ENCODE measurements around the gene DMKN.
"Not testable (repeated sequence)": the region's sequence is repeated elsewhere in the genome, so short reads cannot be mapped to it uniquely, and the experiment has no call there.

DMKN gene

DNA sequence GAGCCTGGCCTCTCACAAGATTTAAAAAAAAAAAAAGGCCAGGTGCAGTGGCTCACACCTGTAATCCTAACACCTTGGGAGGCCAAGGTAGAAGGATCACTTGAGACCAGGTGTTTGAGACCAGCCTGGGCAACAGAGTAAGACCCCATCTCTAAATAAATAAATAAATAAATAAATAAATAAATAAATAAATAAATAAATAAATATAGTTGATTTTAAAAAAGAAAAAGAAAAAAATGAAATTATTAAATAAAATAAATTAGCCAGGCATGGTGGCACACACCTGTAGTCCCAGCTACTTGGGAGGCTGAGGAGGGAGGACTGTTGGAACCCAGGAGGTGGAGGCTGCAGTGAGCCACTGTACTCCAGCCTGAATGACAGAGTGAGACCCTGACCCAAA, 51.7 kb downstream of the DMKN start:
- not testable (repeated sequence) for DNase-seq (ENCODE audit: low spot score)

DNA sequence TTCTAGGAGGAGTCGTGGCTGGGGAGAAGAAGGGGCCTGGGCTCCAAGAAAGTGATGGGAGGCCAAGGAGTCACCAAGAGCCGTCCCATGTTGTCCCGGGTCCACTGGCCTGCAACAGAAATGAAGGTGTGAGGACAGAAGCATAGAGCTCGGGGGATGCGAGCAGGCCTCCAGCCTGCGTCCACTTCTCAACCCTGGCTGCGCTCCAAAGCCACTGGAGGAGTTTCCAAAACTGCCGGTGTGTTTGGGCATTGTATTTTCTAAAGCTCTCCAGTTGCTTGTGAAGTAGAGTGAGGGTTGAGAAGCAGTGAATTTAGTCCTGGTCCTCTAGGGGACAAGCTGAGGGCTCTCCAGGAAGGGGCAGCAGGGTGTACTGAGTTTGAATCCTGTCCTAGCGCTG, 52.4 kb downstream of the DMKN start:
- DNase-seq (ENCODE audit: low spot score), result no peak

DNA sequence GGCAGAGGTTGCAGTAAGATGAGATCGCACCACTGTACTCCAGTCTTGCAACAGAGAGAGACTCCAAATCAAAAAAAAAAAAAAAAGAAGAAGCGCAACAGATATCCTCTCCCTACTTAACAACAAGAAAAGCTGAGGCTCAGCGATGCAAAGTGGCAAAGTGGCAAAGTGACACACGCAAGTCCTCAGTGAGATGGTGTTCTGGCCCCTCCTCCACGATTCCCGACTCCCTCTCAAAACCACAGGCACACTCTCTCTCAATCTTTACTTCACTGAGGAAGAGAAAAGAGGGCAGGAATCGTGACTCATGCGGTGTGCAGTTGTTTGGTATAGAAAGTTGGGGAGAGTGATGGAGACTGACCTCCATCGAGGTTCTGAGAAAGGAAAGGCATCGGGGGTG, 52.8 kb downstream of the DMKN start:
- no peak for DNase-seq (ENCODE audit: low spot score)

DNA sequence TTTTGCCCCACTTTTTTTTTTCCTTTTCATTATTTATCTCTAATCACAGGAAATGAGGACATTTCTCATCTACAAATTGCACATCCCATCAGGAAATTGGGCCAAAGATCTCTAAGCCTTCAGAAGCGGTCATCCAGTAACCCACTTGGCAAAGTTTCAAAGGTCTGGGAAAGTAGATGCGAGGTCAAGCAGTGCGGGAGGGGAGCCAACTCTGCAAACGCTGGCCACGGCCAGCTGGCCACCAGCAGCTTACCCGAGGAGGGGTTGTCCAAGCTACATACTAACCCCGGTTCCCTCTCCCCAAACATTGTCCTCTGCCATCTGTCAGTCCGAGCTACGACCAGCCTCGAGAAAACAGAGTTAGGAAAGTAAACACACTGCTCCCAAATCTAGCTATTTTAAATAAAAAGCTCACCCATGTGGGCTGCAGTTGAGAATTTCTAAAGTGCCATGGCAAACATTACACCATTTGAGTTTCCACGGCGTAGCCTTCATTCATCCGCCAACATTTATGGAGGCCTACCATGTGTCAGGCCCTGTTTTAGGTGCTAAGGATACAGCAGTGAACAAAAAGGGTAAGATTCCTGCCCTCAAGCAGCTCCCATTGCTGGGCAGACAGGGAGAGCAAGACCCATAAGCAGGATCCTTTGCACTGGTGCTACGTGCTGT, 53.9 kb downstream of the DMKN start:
- peak; percentile 29 for DNase-seq (ENCODE audit: low spot score)

DNA sequence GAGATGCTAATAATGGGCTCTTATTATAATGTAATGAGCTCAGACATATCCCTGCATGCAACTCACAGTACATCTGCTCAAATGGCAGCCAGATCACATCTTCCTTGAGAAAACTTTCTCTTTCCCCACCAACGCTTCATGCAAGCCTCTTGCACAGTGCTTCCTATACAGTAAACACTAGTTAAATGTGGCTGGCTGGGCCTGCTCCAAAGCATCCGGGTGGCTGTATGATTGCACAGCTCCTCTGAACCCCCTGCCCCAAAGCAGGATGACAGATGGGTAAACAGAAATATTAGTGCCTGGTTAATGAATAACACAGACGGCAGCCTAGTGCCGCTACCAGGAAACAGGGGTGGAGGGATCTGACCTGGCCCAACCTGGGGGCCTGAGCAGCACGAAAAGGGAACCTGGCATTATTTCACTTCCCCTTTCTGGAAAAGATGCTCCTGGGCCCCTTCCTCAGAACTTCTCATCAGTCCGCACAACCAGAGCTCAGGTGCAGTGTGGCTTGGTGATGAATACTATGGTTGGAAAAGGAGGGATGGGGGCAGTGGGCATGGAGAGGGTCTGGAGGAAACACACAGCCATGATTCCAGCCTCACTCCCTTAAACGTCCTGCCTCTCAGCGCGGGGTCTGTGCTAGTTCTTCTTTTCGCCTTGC, 54.6 kb downstream of the DMKN start:
- DNase-seq (ENCODE audit: low spot score), result peak; percentile 8

DNA sequence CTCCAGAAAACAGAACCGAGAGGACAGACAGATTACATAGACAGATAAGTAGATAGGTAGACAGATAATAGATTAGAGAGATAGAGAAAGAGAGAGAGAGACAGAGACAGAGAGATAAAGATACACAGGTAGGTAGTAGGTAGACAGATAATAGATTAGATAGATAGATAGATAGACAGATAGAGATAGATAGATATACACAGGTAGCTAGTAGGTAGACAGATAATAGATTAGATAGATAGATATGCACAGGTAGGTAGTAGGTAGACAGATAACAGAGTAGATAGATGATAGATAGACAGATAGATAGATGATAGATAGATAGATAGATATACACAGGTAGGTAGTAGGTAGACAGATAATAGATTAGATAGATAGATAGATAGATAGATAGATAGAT, 55.3 kb downstream of the DMKN start:
- no peak for DNase-seq (ENCODE audit: low spot score)

DNA sequence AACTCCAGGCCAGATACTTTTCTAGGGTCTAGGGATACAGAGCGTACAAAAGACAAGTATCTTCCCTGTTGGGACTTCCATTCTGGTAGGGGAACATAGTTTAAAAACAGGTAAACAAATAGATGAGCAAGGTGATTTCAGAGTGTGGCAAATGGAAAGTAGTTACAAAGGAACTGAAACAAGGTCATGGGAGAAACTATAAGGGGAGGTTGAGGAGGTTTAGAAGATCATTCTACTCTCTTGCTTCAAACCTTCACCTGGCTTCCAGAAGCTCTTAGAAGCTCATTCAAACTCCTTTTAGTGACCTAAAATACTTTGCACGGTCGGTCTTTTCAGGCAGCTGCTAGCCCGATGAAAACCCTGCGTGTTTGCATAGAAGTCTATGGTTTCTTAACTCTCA, 56.3 kb downstream of the DMKN start:
- no peak for DNase-seq (ENCODE audit: low spot score)

DNA sequence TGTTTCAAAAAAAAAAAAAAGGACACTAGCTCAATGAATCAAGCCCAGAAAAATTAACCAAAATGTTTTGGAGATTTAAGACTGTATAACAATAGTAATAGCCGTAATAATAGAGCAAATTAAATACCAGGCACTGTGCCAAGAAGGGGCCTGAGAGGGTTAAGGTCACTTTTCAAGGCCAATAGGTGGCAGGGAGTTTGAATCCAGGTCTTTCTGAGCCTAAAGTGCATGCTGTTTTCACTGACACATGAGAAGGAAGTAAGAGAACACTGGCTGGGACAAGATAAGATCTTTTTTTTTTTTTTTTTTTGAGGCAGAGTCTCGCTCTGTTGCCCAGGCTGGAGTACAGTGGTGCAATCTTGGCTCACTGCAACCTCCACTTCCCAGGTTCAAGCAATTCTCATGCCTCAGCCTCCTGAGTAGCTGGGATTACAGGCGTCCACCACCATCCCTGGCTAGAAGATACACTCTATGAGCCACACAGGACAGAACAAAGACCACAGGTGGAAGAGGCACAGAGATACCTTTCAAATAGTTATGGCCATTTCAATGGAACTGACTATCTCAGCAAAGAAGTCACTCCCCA, 57.7 kb downstream of the DMKN start:
- no peak for DNase-seq (ENCODE audit: low spot score)

DNA sequence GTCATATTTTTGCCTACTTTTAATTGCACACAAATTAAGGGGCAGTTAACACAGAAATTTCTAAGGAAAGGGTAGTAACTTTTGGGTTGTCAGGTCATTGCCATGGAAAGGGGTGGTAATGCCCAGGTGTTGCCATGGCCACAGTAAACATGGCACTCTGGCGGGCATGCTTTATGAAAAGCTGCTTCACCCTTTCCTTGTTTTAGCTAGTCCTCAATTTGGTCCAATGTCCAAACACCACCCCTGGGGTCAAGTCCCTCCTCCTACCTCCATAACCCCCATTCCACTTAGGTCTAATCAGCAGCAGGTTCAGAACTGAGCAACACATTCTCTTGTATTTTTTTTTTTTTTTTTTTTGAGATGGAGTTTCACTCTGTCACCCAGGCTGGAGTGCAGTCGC, 58.8 kb downstream of the DMKN start:
- DNase-seq (ENCODE audit: low spot score), result no peak

DNA sequence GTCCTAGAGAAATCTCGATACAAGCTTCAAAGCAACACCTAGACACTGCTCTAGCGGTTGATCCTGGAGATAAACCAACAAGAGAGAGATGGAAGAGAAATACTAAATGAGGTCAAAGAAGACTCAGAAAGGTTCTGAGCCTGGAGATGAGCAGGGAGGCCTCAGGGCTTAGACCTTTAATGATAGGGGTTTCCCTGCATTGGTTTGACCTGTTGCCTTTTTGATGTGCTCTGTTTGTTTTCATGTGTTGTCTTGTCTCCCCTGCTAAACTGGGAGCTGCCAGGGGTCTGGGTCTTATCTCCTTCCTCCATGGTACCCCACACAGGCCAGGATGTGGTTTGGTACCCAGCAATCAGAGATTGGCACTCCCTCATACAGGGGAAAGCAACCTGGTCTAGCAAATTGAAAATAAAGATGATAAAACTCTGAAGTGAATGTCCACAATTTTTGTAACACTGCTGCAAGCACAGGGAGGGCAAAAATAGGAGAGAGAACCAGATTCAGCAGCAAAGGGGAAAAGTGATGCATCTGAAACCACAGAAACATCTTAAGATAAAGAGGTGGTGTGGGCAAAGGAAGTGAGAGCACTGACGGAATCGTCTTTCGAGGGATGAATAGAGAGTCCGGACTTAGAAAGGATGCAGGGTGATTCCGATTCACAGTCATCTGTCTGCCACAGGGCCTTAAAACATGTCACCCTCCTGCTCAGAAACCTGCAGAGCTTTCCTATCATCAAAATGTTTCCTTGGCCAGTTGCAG, 61.9 kb downstream of the DMKN start:
- DNase-seq (ENCODE audit: low spot score), result no peak

DNA sequence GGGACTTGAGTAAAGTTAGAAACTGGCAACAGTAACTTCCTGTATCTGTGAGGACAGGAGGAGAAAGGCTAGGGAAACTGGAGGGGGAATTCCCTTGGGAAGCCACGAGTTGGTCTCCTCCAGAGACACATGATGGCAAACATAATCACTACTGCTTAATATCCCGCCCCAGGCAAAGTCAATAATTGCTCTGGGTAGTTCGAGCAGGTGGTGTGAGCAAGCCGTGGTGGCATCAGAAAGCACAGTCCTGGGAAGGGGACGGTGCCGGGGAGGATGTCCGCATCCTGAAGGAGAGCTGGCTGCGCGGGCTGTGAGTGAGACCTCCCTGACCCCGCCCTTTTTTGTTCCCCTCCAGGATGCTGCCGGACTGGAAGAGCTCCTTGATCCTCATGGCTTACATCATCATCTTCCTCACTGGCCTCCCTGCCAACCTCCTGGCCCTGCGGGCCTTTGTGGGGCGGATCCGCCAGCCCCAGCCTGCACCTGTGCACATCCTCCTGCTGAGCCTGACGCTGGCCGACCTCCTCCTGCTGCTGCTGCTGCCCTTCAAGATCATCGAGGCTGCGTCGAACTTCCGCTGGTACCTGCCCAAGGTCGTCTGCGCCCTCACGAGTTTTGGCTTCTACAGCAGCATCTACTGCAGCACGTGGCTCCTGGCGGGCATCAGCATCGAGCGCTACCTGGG, 63.9 kb downstream of the DMKN start:
- no peak for DNase-seq (ENCODE audit: low spot score)

DNA sequence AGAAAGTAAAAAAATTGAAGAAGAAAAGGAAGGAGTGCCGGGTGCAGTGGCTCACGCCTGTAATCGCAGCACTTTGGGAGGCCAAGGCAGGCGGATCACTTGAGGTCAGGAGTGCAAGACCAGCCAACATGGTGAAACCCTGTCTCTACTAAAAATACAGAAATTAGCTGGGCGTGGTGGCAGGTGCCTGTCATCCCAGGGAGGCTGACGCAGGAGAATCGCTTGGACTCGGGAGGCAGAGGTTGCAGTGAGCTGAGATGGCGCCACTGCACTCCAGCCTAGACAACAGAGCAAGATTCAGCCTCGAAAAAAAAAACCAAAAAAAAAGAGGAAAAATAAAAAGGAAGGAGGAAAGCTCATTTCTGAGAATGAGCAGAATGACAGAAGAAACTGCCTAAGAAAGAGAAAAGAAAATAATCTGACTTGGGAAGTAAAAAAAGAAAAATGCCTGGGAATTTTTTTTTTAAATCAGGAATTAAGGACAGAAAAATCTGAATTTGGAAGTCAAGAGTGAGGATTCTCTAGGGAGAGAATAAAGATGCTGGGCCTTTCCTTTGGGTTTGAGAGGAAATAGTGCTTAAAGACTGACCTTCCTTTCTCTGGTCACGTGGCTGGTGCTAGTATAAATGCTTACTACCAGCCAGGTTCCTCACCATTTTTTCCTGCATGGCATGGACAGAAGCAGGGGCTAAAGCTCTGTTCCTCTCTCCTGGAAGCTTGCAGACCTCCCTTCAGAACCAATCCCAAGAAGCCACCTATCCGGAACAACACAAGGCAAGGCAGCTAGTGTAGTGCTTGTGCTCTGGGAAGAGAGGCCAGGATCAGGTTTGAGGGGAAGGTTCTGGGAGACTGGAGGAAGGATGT, 65.6 kb downstream of the DMKN start, which contains the start of gene FFAR2:
FFAR2 (plus strand) TSS at position 652 of the 864 bp plus-strand sequence. CDS start 1,458 bp downstream, outside the sequence.
- DNase-seq (ENCODE audit: low spot score), result no peak
